ENCODE measurements around the gene NBPF19.
"Not testable (repeated sequence)": the region's sequence is repeated elsewhere in the genome, so short reads cannot be mapped to it uniquely, and the experiment has no call there.

NBPF19 gene, protein sequence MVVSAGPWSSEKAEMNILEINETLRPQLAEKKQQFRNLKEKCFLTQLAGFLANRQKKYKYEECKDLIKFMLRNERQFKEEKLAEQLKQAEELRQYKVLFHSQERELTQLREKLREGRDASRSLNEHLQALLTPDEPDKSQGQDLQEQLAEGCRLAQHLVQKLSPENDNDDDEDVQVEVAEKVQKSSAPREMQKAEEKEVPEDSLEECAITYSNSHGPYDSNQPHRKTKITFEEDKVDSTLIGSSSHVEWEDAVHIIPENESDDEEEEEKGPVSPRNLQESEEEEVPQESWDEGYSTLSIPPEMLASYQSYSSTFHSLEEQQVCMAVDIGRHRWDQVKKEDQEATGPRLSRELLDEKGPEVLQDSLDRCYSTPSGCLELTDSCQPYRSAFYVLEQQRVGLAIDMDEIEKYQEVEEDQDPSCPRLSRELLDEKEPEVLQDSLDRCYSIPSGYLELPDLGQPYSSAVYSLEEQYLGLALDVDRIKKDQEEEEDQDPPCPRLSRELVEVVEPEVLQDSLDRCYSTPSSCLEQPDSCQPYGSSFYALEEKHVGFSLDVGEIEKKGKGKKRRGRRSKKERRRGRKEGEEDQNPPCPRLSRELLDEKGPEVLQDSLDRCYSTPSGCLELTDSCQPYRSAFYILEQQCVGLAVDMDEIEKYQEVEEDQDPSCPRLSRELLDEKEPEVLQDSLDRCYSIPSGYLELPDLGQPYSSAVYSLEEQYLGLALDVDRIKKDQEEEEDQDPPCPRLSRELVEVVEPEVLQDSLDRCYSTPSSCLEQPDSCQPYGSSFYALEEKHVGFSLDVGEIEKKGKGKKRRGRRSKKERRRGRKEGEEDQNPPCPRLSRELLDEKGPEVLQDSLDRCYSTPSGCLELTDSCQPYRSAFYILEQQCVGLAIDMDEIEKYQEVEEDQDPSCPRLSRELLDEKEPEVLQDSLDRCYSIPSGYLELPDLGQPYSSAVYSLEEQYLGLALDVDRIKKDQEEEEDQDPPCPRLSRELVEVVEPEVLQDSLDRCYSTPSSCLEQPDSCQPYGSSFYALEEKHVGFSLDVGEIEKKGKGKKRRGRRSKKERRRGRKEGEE (N-terminal part only)

DNA sequence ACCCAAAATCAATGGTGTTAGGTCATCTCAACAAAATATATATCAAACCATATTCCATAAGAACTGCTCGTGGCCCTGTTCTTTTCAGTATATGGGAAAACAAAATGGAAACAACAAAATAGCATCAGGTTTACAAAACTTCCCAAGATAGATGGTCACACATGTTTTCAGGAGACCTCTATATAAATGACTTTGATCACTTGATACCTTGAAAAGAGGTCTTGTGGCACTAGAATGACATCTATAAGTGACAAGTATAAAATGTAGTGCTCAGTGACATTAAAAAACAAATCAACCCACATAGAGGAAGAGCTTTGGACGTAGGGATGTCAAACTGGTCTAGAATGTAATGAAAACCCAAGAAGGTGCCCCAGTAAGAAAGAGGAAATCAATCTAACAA, at the start of gene NBPF19:
Gene NBPF19, plus strand, starts transcription at position 301 of the 400 bp plus-strand sequence. CDS start 888 bp downstream, outside the sequence.
- DNase-seq: not testable (repeated sequence)

DNA sequence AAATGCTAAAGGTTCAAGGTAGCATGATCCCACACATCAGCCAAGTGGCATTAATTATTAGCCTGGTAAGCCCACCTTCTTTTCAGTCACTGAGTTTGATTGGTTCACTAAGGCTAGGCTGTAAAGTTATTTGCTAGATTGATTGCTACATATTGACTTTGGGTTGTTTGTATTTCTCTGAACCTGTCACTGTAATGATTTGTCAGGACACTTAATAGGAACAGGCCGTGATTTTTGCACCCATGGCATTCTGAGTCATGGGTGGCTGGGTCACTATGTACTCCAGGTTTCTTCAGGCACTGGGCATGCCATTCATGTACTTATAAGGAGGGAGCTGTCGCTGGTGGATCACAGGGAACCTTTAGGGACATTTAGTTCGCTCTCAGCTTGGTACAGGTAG, 46.5 kb upstream of the NBPF19 start:
- DNase-seq: not testable (repeated sequence)

DNA sequence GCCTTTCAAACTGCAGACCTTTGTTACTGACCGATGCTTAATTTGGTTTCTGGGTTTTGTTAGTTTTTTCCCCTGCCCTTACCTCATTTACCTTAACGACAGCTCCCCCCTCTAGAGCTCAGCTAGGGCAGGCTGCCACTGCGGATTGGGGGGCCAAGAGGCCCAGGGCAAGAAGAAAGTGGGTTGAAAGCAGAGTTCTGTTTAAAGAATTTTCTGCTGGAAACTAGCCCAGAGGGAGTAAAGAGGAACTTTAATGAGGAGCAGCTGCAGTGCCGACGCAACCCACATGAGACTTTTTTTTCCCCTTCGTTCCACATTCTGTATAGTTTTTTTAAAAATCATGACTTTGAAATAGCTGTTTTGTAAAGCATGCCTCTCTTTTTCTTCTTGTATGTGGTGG, 29.4 kb upstream of the NBPF19 start:
- not testable (repeated sequence) for DNase-seq

DNA sequence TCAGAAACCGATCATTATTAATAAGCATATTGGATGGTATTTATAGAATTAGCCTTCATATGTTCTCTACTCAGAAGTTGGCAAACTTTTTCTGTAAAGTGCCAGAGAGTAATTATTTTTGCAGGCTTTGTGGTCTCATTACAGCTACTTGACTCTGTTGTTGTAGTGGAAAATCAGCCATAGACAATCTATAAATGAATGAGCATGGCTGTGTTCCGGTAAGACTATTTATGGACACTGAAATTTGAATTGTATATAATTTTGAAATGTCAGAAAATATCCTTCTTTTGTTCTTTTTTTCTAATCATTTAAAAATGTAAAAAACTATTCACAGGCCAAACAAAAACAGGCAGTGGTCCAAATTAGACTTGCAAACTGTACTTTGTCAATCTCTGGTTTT, 22.6 kb upstream of the NBPF19 start:
- not testable (repeated sequence) for DNase-seq

DNA sequence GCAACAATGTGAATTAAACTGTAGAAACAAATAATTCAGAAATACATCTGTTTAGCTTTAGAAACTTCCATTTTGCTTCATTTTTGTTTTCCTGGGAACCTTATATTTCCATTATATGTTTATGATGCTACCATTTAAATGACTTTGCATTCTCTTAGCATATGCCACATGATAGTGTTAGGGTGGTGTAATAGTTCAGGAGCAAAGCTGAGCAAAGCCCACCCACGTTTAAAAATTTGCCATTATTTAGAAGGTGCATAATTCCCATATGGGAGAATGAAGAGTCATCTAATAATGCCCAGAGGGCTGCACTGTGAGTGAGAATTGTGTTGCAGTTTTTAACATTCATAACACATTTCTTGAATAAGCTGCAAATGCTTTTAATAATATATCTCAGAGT, 22.2 kb upstream of the NBPF19 start:
- DNase-seq: not testable (repeated sequence)

DNA sequence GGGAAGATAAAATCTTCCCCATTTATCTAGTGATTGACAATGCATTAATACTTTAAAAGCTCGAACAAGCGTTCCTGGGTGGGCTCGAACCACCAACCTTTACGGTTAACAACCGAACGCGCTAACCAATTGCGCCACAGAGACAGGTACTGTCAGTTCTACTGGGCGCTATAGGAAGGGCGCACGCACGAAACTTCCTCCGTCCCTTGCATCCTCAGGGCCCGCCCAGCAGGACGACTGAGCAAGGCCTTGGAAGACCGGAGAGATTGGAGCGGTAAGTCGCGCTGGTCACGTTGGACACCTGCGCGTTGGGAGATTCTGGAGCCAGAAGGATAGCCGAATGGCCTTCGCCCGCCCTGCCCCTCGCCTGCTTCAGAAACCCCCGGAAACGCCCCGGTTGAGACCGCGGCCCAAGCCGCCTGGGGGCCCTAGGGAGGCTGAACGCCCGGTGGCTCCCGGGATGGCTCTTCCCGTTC, 83.5 kb downstream of the NBPF19 start:
- peak; percentile 31 for DNase-seq

DNA sequence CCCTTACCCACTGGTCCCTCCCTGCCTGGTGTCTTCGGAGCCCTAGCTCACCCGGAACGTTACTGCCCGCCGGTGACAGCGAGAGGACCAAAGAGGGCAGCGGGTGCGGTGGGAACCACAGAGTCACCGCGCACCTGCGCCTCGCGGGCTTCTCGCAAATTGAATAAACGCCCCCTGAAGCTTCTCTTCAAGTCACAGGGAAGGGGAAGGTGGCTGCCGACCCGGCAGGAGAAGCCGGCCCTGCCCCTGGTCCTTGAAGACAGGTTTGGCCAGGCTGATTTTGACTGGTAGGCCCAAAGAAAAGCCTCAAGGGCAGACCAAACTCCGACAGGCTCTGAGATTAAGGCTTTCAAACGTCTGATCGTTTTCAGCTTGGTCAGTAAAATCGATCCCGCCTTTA, 87.0 kb downstream of the NBPF19 start:
- DNase-seq: not testable (repeated sequence)

DNA sequence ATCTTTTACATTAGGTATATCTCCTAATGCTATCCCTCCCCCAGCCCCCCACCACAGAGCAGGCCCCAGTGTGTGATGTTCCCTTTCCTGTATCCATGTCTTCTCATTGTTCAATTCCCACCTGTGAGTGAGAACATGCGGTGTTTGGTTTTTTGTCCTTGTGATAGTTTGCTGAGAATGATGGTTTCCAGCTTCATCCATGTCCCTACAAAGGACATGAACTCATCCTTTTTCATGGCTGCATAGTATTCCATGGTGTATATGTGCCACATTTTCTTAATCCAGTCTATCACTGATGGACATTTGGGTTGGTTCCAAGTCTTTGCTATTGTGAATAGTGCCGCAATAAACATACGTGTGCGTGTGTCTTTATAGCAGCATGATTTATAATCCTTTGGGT, 90.6 kb downstream of the NBPF19 start:
- not testable (repeated sequence) for DNase-seq

DNA sequence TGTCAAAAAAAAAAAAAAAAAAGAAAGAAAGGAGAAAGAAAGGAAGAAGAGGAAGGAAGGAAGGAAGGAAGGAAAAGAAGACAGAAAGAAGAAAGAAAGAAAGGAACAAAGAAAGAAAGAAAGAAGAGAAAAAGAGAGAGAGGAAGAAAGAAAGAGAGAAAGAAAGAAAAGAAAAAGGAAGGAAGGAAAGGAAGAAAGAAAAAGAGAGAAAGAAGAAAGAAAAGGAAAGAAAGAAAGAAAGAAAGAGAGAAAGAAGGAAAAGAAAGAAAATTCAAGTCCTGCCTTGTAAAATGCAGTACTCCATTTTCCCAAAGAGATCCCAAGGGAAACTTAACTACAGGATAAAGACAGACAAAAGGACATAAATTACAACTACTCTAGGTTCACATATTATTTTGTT, 97.9 kb downstream of the NBPF19 start:
- DNase-seq: not testable (repeated sequence)

DNA sequence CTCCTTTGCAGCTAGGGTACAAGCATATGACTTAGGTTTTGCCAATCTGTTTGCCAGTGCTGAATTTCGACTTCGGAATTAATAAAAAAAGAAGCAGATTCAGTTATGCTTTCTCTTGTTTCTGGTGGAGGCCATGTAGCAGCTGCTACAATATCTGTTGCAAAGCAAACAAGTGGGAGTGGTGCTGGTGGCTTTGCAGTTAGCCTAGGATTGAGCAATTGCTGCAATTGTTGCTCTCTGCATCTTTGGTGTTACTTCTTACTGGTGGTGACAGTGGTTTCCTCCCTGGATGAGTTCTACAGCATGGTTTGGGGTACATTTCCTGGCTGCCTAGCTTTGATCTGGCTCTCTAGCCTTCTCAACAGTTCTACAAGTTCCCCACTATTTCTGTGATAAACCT, 110.7 kb downstream of the NBPF19 start:
- peak; percentile 24 for DNase-seq

Measured in activated CD4-positive, alpha-beta T cell treated with anti-CD3 and anti-CD28 coated beads for 1 hour (primary cell).